ENCODE measurements around the gene ZNF514. TPM values are rescaled to one million over a fixed set of nuclear protein-coding genes. Genes with fewer than 3 reads are reported as not detected.

Gene ZNF514
- total RNA-seq, 4 donors from 2014 or later: 8.6 to 22.9 (median 15.7) TPM

GRCh38 chr2:95138702-95139101, 20.9 kb downstream of the ZNF514 start:
- no peak overlapping the region for H3K4me3 ChIP-seq
- H3K27ac ChIP-seq: no peak overlapping the region
- 88% methylated on average over 1 of the region's 1 CpG; no CpG with 5 or more reads in 1 of the 2 donors for WGBS, 2 donors (ENCODE audit: low coverage in 1 of 2)
- no peaks in the 10 kb centered on the region for H3K27me3 ChIP-seq
- intact Hi-C loops (cut with DNase I; ENCODE audit: low total_unique reads) (no loop called here), in situ Hi-C loops (cut with MboI; ENCODE audit: low pct_ligation_motif_present in 1 of 4, low pct_unique_long_range_greater_than_20kb in 1 of 4, low sequenced_read_pairs in 3 of 4) (no loop called here)
- DNase-seq: no peak
- TF ChIP-seq CTCF (IDR thresholded peaks at IDR 0.05) (no peak), EP300 (IDR thresholded peaks at IDR 0.05; ENCODE audit: low read depth) (no peak), POLR2AphosphoS5 (IDR thresholded peaks at IDR 0.05) (no peak), POLR2A (IDR thresholded peaks at IDR 0.05) (no peak)
- H3K9me3 ChIP-seq: peaks cover 17 to 21% of the 10 kb centered on the region in 2 donors
- no peaks in the 10 kb centered on the region for H3K36me3 ChIP-seq
- no peaks in the 10 kb centered on the region for H3K4me1 ChIP-seq

GRCh38 chr2:95122197-95122551, 37.5 kb downstream of the ZNF514 start:
- TF ChIP-seq POLR2AphosphoS5 (IDR thresholded peaks at IDR 0.05) (no peak), CTCF (IDR thresholded peaks at IDR 0.05) (no peak), POLR2A (IDR thresholded peaks at IDR 0.05) (no peak), EP300 (IDR thresholded peaks at IDR 0.05; ENCODE audit: low read depth) (no peak)
- in situ Hi-C loops (cut with MboI; ENCODE audit: low pct_ligation_motif_present in 1 of 4, low pct_unique_long_range_greater_than_20kb in 1 of 4, low sequenced_read_pairs in 3 of 4): no loop called here
- H3K27me3 ChIP-seq: no peaks in the 10 kb centered on the region
- H3K4me3 ChIP-seq: peak overlapping the region; percentile 81 to 98 (median 94)
- H3K9me3 ChIP-seq: no peaks in the 10 kb centered on the region
- DNase-seq: no peak
- no peaks in the 10 kb centered on the region for H3K36me3 ChIP-seq
- WGBS, 2 donors (ENCODE audit: low coverage in 1 of 2): 17 to 23% methylated on average over 5 of the region's 5 CpGs
- intact Hi-C loops (cut with DNase I; ENCODE audit: low total_unique reads): loop anchor here (2.0 kb wide), 1 partner anchor 89 kb away; no protein-coding TSS in a partner anchor
- H3K27ac ChIP-seq: peak overlapping the region; percentile 90 to 96 (median 92)
- H3K4me1 ChIP-seq: peaks cover 3 to 35% (median 16%) of the 10 kb centered on the region in 4 donors

GRCh38 chr2:95121407-95122196, 38.0 kb downstream of the ZNF514 start, which contains the start of gene MRPS5:
Gene MRPS5, minus strand, starts transcription at chr2:95121808. Its CDS starts 17 bp downstream, at chr2:95121791.
- WGBS, 2 donors (ENCODE audit: low coverage in 1 of 2): 0% methylated on average over 6 to 70 of the region's 86 CpGs
- H3K4me3 ChIP-seq: peak within 1 kb of the TSS; percentile 81 to 98 (median 94)
- H3K27me3 ChIP-seq: no peaks in the 10 kb centered on the region
- TF ChIP-seq POLR2AphosphoS5 (IDR thresholded peaks at IDR 0.05) (peak; percentile 48 to 84 (median 72)), EP300 (IDR thresholded peaks at IDR 0.05; ENCODE audit: low read depth) (no peak), CTCF (IDR thresholded peaks at IDR 0.05) (peak in 1 of 5 experiments; percentile 29), POLR2A (IDR thresholded peaks at IDR 0.05) (peak; percentile 62)
- H3K27ac ChIP-seq: peak within 1 kb of the TSS; percentile 90 to 96 (median 92)
- DNase-seq: peak; percentile 88
- peaks cover 0 to 4% (median 0%) of the 10 kb centered on the region in 4 donors for H3K36me3 ChIP-seq
- no peaks in the 10 kb centered on the region for H3K9me3 ChIP-seq
- in situ Hi-C loops (cut with MboI; ENCODE audit: low pct_ligation_motif_present in 1 of 4, low pct_unique_long_range_greater_than_20kb in 1 of 4, low sequenced_read_pairs in 3 of 4): no loop called here
- intact Hi-C loops (cut with DNase I; ENCODE audit: low total_unique reads): loop anchor here (2.0 kb wide), 1 partner anchor 89 kb away; no protein-coding TSS in a partner anchor
- H3K4me1 ChIP-seq: peaks cover 3 to 35% (median 16%) of the 10 kb centered on the region in 4 donors

- Histone ChIP-seq H3K4me3 (peak overlapping the region; percentile 81 to 98 (median 94)), H3K36me3 (peaks cover 0 to 8% (median 0%) of the 10 kb centered on the region in 4 donors), H3K4me1 (peaks cover 3 to 35% (median 16%) of the 10 kb centered on the region in 4 donors), H3K9me3 (no peaks in the 10 kb centered on the region), H3K27me3 (no peaks in the 10 kb centered on the region), H3K27ac (peak overlapping the region; percentile 90 to 96 (median 92))
- intact Hi-C loops (cut with DNase I; ENCODE audit: low total_unique reads): no loop called here
- DNase-seq: no peak
- 0% methylated on average over 5 to 11 of the region's 11 CpGs for WGBS, 2 donors (ENCODE audit: low coverage in 1 of 2)
- in situ Hi-C loops (cut with MboI; ENCODE audit: low pct_ligation_motif_present in 1 of 4, low pct_unique_long_range_greater_than_20kb in 1 of 4, low sequenced_read_pairs in 3 of 4): no loop called here
- TF ChIP-seq POLR2AphosphoS5 (IDR thresholded peaks at IDR 0.05) (no peak), POLR2A (IDR thresholded peaks at IDR 0.05) (no peak), EP300 (IDR thresholded peaks at IDR 0.05; ENCODE audit: low read depth) (no peak), CTCF (IDR thresholded peaks at IDR 0.05) (no peak)
Measured at GRCh38 chr2:95121093-95121406, 38.6 kb downstream of the ZNF514 start.
